ENCODE results near the gene ADCY3.

The ADCY3 gene

GRCh38 chr2:24787532-24787931, 132.5 kb downstream of the ADCY3 start:
- TF ChIP-seq REST (IDR thresholded peaks at IDR 0.05; ENCODE audit: insufficient read depth in 1 of 2, low read depth in 2 of 2, low read length in 2 of 2) (no peak), TAF1 (IDR thresholded peaks at IDR 0.05; ENCODE audit: borderline replicate concordance, insufficient read depth, low read length) (no peak), FOXP2 (optimal IDR thresholded peaks at IDR 0.05; ENCODE audit: borderline replicate concordance, extremely low read depth, extremely low read length, insufficient read depth) (no peak), POLR2AphosphoS5 (IDR thresholded peaks at IDR 0.05; ENCODE audit: low read depth, low read length) (no peak), SIN3A (IDR thresholded peaks at IDR 0.05; ENCODE audit: borderline replicate concordance, insufficient read depth, low read length) (no peak)

DNA sequence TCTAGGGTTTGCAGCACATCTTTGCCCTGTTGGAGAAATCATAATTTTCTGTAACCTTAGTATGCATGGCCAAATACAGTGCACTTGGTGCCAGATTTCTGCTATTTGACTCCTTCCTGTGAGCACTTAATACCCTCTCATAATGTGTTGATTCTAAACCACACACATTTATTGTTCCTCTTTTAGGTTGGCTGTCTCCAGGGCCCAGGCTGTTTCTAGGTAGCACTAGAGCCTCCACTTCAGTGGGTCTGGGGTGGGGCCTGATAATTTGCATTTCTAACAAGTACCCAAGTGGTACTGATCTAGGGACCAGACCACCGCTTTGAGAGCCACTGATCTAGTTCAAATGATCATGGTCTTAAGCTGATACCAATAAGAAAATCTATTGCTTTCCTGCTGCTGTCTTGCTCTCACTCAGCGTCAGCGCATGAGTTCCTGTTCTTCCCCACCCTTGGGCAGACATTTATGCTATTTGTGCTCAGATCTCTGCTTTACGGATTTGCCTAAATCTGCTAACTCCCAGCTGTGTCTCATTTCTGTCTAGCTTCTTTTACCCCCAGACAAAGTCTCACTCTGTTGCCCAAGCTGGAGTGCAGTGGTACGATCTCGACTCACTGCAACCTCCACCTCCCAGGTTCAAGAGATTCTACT, 134.2 kb downstream of the ADCY3 start:
- TF ChIP-seq FOXP2 (optimal IDR thresholded peaks at IDR 0.05; ENCODE audit: borderline replicate concordance, extremely low read depth, extremely low read length, insufficient read depth) (no peak), TAF1 (IDR thresholded peaks at IDR 0.05; ENCODE audit: borderline replicate concordance, insufficient read depth, low read length) (no peak), SIN3A (IDR thresholded peaks at IDR 0.05; ENCODE audit: borderline replicate concordance, insufficient read depth, low read length) (no peak), REST (IDR thresholded peaks at IDR 0.05; ENCODE audit: insufficient read depth in 1 of 2, low read depth in 2 of 2, low read length in 2 of 2) (no peak), POLR2AphosphoS5 (IDR thresholded peaks at IDR 0.05; ENCODE audit: low read depth, low read length) (no peak)

- TF ChIP-seq FOXP2 (optimal IDR thresholded peaks at IDR 0.05; ENCODE audit: borderline replicate concordance, extremely low read depth, extremely low read length, insufficient read depth) (no peak), POLR2AphosphoS5 (IDR thresholded peaks at IDR 0.05; ENCODE audit: low read depth, low read length) (no peak), SIN3A (IDR thresholded peaks at IDR 0.05; ENCODE audit: borderline replicate concordance, insufficient read depth, low read length) (no peak), TAF1 (IDR thresholded peaks at IDR 0.05; ENCODE audit: borderline replicate concordance, insufficient read depth, low read length) (no peak), REST (IDR thresholded peaks at IDR 0.05; ENCODE audit: insufficient read depth in 1 of 2, low read depth in 2 of 2, low read length in 2 of 2) (no peak)
These were observed 136.4 kb downstream of the ADCY3 start for GRCh38 chr2:24783641-24784040.

GRCh38 chr2:24779116-24779515, 140.9 kb downstream of the ADCY3 start:
- TF ChIP-seq SIN3A (IDR thresholded peaks at IDR 0.05; ENCODE audit: borderline replicate concordance, insufficient read depth, low read length): no peak
- no peak for TF ChIP-seq TAF1 (IDR thresholded peaks at IDR 0.05; ENCODE audit: borderline replicate concordance, insufficient read depth, low read length)
- TF ChIP-seq FOXP2 (optimal IDR thresholded peaks at IDR 0.05; ENCODE audit: borderline replicate concordance, extremely low read depth, extremely low read length, insufficient read depth): no peak
- TF ChIP-seq REST (IDR thresholded peaks at IDR 0.05; ENCODE audit: insufficient read depth in 1 of 2, low read depth in 2 of 2, low read length in 2 of 2): no peak
- no peak for TF ChIP-seq POLR2AphosphoS5 (IDR thresholded peaks at IDR 0.05; ENCODE audit: low read depth, low read length)
